Measurements from ENCODE around the gene UBA52. TPM values are rescaled to one million over a fixed set of nuclear protein-coding genes. Genes with fewer than 3 reads are reported as not detected.

UBA52 gene
- polyA plus RNA-seq, 3 donors: 832 to 3,024 (median 896) TPM

- WGBS (ENCODE audit: insufficient coverage): 94% methylated on average over 10 of the region's 21 CpGs
- Histone ChIP-seq H3K27ac (ENCODE audit: low read depth in 1 of 2, low read length in 2 of 2) (peak overlapping the region in 1 of 2 donors; percentile 60), H3K27me3 (ENCODE audit: control insufficient read depth in 2 of 2, insufficient read depth in 2 of 2, low read length in 2 of 2) (no peaks in the 10 kb centered on the region), H3K79me2 (ENCODE audit: insufficient read depth, low read length) (peaks cover 16% of the 10 kb centered on the region), H3K36me3 (replicated peaks in 1 of 2; ENCODE audit: control insufficient read depth in 1 of 2, insufficient read depth in 2 of 2, low read length in 2 of 2) (peaks cover 38 to 52% of the 10 kb centered on the region in 2 donors), H3K9ac (ENCODE audit: insufficient read depth, low read length, poor library complexity, severe bottlenecking) (no peak overlapping the region), H3K4me1 (ENCODE audit: control insufficient read depth in 1 of 2, insufficient read depth in 2 of 2, low read length in 2 of 2) (peaks cover 21 to 26% of the 10 kb centered on the region in 2 donors), H3K4me2 (replicated peaks; ENCODE audit: extremely low read depth, low read length, poor library complexity, severe bottlenecking) (peak overlapping the region; percentile 77), H3K9me3 (replicated peaks in 1 of 2; ENCODE audit: control insufficient read depth in 1 of 2, insufficient read depth in 1 of 2, low read length in 2 of 2) (no peaks in the 10 kb centered on the region), H4K20me1 (ENCODE audit: insufficient read depth, low read length) (no peaks in the 10 kb centered on the region), H2AFZ (ENCODE audit: insufficient read depth, low read depth, low read length, poor library complexity, severe bottlenecking) (no peak overlapping the region), H3K4me3 (replicated peaks in 1 of 3; ENCODE audit: low read depth in 2 of 3, low read length in 3 of 3) (peak overlapping the region in 1 of 3 experiments; percentile 80)
- TF ChIP-seq, protein P1, sequence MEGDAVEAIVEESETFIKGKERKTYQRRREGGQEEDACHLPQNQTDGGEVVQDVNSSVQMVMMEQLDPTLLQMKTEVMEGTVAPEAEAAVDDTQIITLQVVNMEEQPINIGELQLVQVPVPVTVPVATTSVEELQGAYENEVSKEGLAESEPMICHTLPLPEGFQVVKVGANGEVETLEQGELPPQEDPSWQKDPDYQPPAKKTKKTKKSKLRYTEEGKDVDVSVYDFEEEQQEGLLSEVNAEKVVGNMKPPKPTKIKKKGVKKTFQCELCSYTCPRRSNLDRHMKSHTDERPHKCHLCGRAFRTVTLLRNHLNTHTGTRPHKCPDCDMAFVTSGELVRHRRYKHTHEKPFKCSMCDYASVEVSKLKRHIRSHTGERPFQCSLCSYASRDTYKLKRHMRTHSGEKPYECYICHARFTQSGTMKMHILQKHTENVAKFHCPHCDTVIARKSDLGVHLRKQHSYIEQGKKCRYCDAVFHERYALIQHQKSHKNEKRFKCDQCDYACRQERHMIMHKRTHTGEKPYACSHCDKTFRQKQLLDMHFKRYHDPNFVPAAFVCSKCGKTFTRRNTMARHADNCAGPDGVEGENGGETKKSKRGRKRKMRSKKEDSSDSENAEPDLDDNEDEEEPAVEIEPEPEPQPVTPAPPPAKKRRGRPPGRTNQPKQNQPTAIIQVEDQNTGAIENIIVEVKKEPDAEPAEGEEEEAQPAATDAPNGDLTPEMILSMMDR (IDR thresholded peaks at IDR 0.05): no peak
- DNase-seq: peak in 1 of 3 donors; percentile 40
- H3K36me3 Mint-ChIP-seq: peaks cover 44 to 50% of the 10 kb centered on the region in 2 donors
- H3K27me3 Mint-ChIP-seq (ENCODE audit: low read depth in 3 of 3): no peaks in the 10 kb centered on the region
- peaks cover 30% of the 10 kb centered on the region for H3K4me1 Mint-ChIP-seq
- no peaks in the 10 kb centered on the region for H3K9me3 Mint-ChIP-seq
- intact Hi-C loops (cut with micrococcal nuclease): loop anchor here in 1 of 2 donors (5.0 kb wide), 1 partner anchor 36 kb away; no protein-coding TSS in a partner anchor
- peak overlapping the region in 3 of 7 donors; percentile 65 to 82 (median 81) for H3K27ac Mint-ChIP-seq
- peak overlapping the region in 1 of 2 donors; percentile 31 for H3K4me3 Mint-ChIP-seq
Measured at GRCh38 chr19:18541258-18541991, 30.2 kb upstream of the UBA52 start.

DNA sequence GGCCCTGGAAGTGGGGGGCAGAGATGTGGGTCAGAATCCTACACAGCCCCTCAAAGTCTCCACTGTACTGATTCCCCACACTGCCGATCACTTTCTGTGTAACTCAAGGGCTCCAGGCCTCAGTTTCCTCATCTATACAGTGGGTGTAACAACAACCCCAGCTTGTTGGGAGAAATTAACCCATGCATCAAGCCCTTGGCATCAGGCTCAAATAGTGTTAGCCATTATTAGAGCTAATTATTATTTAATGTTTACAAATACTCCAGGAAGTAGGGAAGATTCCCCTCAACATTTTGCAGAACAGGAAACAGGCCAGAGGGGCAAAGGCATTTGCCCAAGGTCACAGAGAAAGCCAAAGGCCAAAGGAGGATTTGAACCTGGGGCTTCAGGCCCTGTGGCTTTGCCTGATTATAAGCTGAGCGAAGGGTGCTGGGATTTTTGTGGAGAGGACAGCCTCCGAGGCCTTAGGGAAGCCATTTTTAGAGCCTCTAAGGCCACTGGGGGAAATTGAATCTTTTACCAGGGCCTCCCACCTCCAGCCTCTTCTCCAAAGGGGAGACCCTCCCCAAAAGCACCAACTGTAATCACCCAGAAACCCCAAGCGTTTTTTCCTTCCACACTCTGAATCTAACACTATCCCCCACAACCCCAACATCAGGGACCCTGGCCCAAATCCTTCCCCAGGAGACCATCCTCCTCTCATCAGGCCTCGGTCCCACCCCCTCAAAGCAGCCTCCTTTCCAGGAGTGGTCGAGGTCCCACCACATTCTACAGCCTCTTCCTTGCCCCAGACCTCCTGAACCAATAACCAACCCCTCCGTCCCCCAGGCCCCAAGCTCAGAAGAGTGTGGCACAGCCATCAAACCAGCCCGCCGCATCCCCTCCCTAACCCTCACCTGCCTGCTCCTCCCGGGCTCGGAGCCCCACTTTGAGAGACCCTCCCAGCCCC lies 29.4 kb upstream of the UBA52 start:
- WGBS (ENCODE audit: insufficient coverage): 13% methylated on average over 6 of the region's 11 CpGs
- H3K27me3 Mint-ChIP-seq (ENCODE audit: low read depth in 3 of 3): peaks cover 0 to under 1% (median 0%) of the 10 kb centered on the region in 3 donors

More for the DNA sequence above, 29.4 kb upstream of the UBA52 start:
- H3K9ac ChIP-seq (ENCODE audit: insufficient read depth, low read length, poor library complexity, severe bottlenecking): peak overlapping the region; percentile 65
- peaks cover 16% of the 10 kb centered on the region for H3K79me2 ChIP-seq (ENCODE audit: insufficient read depth, low read length)
- Mint-ChIP-seq H3K9me3 (no peaks in the 10 kb centered on the region), H3K4me1 (peaks cover 30% of the 10 kb centered on the region), H3K4me3 (peak overlapping the region; percentile 88 to 89), H3K36me3 (peaks cover 36 to 41% of the 10 kb centered on the region in 2 donors), H3K27ac (peak overlapping the region; percentile 14 to 90 (median 82))
- H3K4me1 ChIP-seq (ENCODE audit: control insufficient read depth in 1 of 2, insufficient read depth in 2 of 2, low read length in 2 of 2): peaks cover 21 to 26% of the 10 kb centered on the region in 2 donors
- peaks cover 32 to 43% of the 10 kb centered on the region in 2 donors for H3K36me3 ChIP-seq (replicated peaks in 1 of 2; ENCODE audit: control insufficient read depth in 1 of 2, insufficient read depth in 2 of 2, low read length in 2 of 2)
- H2AFZ ChIP-seq (ENCODE audit: insufficient read depth, low read depth, low read length, poor library complexity, severe bottlenecking): peak overlapping the region; percentile 57
- peak overlapping the region; percentile 28 to 60 for H3K27ac ChIP-seq (ENCODE audit: low read depth in 1 of 2, low read length in 2 of 2)
- no peaks in the 10 kb centered on the region for H3K27me3 ChIP-seq (ENCODE audit: control insufficient read depth in 2 of 2, insufficient read depth in 2 of 2, low read length in 2 of 2)
- H3K4me3 ChIP-seq (replicated peaks in 1 of 3; ENCODE audit: low read depth in 2 of 3, low read length in 3 of 3): peak overlapping the region; percentile 64 to 80 (median 65)
- intact Hi-C loops (cut with micrococcal nuclease): loop anchor here in 1 of 2 donors (5.0 kb wide), 1 partner anchor 35 kb away; no protein-coding TSS in a partner anchor
- no peaks in the 10 kb centered on the region for H3K9me3 ChIP-seq (replicated peaks in 1 of 2; ENCODE audit: control insufficient read depth in 1 of 2, insufficient read depth in 1 of 2, low read length in 2 of 2)
- TF ChIP-seq, protein P1 (IDR thresholded peaks at IDR 0.05): no peak
- H4K20me1 ChIP-seq (ENCODE audit: insufficient read depth, low read length): no peaks in the 10 kb centered on the region
- H3K4me2 ChIP-seq (replicated peaks; ENCODE audit: extremely low read depth, low read length, poor library complexity, severe bottlenecking): peak overlapping the region; percentile 77
- DNase-seq: no peak

Data from CD14-positive monocyte (primary cell).